CD4-positive, CD25-positive, alpha-beta regulatory T cell (primary cell): ENCODE data around the gene CNOT1. TPM values are rescaled to one million over a fixed set of nuclear protein-coding genes. Genes with fewer than 3 reads are reported as not detected.
A peak's percentile ranks its signal among the peaks of the same experiment; 100 is the strongest.

Experiments used
- ATAC-seq, 2 donors: fragments of 150-1000 bp; cut with Tn5 transposase; one replicate each; pipeline ENCODE4 v1.10.0; 2021; ENCODE audit warnings: low read depth in 2 of 2, moderate number of reproducible peaks in 2 of 2, moderate library complexity in 1 of 2
- DNase-seq, 3 donors: peaks; one replicate each; pipeline versions ENCODE4 v3.0.0 to v3.0.0-alpha.2; 2012 to 2022; ENCODE audit warnings: mixed read lengths in 1 of 3
- H3K27ac ChIP-seq: one replicate; pipeline ENCODE4 v1.7.0; 2013; ENCODE audit warnings: mild to moderate bottlenecking, low read length; ENCODE audit not compliant: insufficient read depth, poor library complexity, severe bottlenecking
- H3K27me3 ChIP-seq: one replicate; pipeline ENCODE4 v1.7.0; 2013; ENCODE audit warnings: low read length; ENCODE audit not compliant: control insufficient read depth, insufficient read depth
- H3K36me3 ChIP-seq: one replicate; pipeline ENCODE4 v1.7.0; 2013; ENCODE audit warnings: mild to moderate bottlenecking, low read length, moderate library complexity; ENCODE audit not compliant: control insufficient read depth, insufficient read depth
- H3K4me1 ChIP-seq: 2 replicates; pipeline ENCODE4 v1.7.0; 2013; ENCODE audit warnings: mild to moderate bottlenecking, low read length; ENCODE audit not compliant: insufficient read depth, control insufficient read depth, poor library complexity, severe bottlenecking
- H3K4me3 ChIP-seq: one replicate; pipeline ENCODE4 v1.7.0; 2013; ENCODE audit warnings: low read depth, mild to moderate bottlenecking, low read length, moderate library complexity
- H3K9me3 ChIP-seq, 2 experiments: 1 replicate in 1 of 2; 2 replicates in 1 of 2; pipeline ENCODE4 v1.7.0; 2013; ENCODE audit warnings: low read length in 2 of 2, mild to moderate bottlenecking in 1 of 2, moderate library complexity in 1 of 2; ENCODE audit not compliant: control insufficient read depth in 2 of 2
- H3K27ac Mint-ChIP-seq, 3 donors: one replicate each; pipeline ENCODE4 v1.8.0; 2020 to 2022; ENCODE audit warnings: mild to moderate bottlenecking in 3 of 3, mixed read lengths in 3 of 3, moderate library complexity in 2 of 3
- H3K27me3 Mint-ChIP-seq: one replicate; pipeline ENCODE4 v1.8.0; 2022; ENCODE audit warnings: mild to moderate bottlenecking, mixed read lengths
- H3K36me3 Mint-ChIP-seq: one replicate; pipeline ENCODE4 v1.8.0; 2020; ENCODE audit warnings: mixed read lengths
- H3K4me1 Mint-ChIP-seq, 4 donors: one replicate each; pipeline ENCODE4 v1.8.0; 2020 to 2022; ENCODE audit warnings: mixed read lengths in 4 of 4, mild to moderate bottlenecking in 1 of 4
- H3K4me3 Mint-ChIP-seq, 4 donors: one replicate each; pipeline ENCODE4 v1.8.0; 2020 to 2022; ENCODE audit warnings: mild to moderate bottlenecking in 4 of 4, mixed read lengths in 4 of 4, moderate library complexity in 3 of 4
- H3K9me3 Mint-ChIP-seq, 7 donors: one replicate each; pipeline ENCODE4 v1.8.0; 2020 to 2022; ENCODE audit warnings: mixed read lengths in 7 of 7, mild to moderate bottlenecking in 3 of 7, moderate library complexity in 2 of 7
- polyA plus RNA-seq, 4 donors: library from polyadenylated mRNA; unstranded; fragments of 300-500 nt; fragmentation: Illumina TruSeq; gene quantifications; one replicate each; pipeline ENCODE4 v1.2.3, GENCODE V29; 2021
- total RNA-seq: library from RNA; stranded (reverse); gene quantifications from one replicate; pipeline ENCODE4 v1.2.3, GENCODE V29; 2022

CNOT1 gene
- total and polyA plus RNA-seq, 5 donors from 2014 or later: 78.7 to 252 (median 87.1) TPM

DNA sequence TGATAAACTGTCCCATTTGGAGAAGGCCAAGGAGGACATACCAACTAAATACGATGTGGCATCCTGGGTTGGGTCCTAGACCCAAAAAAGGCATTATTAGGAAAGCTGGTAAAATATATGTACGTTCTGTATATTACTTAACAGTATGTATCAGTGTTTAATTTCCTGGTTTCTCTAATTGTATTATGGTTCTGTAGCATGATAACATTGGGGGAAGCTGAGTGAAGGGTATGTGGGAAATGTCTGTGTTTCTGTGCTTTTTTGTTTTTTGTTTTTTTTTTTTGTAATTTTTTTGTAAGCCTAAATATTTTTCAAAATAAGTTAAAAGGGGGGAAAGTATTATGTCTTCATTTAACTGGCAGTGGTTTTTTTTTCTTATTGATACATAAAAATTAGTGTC, 151.2 kb downstream of the CNOT1 start:
- H3K27me3 Mint-ChIP-seq: peaks cover 7% of the 10 kb centered on the region
- Histone ChIP-seq H3K4me3 (no peak overlapping the region), H3K27me3 (no peaks in the 10 kb centered on the region), H3K27ac (no peak overlapping the region), H3K9me3 (no peaks in the 10 kb centered on the region), H3K4me1 (no peaks in the 10 kb centered on the region), H3K36me3 (no peaks in the 10 kb centered on the region)
- H3K9me3 Mint-ChIP-seq: peaks cover 0 to 2% (median 0%) of the 10 kb centered on the region in 7 donors
- no peaks in the 10 kb centered on the region for H3K4me1 Mint-ChIP-seq
- no peaks in the 10 kb centered on the region for H3K36me3 Mint-ChIP-seq
- ATAC-seq: no peak
- no peak overlapping the region for H3K27ac Mint-ChIP-seq
- H3K4me3 Mint-ChIP-seq: no peak overlapping the region
- DNase-seq: no peak

DNA sequence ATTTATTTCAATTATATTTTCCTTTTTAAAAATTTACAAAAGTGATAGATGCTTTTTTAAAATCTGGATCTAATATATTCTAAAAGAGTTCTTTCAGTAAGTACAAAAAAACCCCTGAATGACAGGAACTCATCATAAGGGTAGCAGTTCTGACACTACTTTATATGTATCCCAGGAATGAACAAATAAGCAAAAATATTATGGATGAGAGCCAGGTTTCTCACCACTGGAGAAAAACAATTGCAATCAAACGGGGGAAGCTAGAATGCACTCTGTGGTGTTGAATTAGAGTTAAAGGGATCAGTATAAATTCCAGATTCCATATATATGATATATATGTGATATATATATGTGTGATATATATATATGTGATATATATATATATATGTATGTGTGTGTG, 152.8 kb downstream of the CNOT1 start:
- H3K36me3 Mint-ChIP-seq: no peaks in the 10 kb centered on the region

DNA sequence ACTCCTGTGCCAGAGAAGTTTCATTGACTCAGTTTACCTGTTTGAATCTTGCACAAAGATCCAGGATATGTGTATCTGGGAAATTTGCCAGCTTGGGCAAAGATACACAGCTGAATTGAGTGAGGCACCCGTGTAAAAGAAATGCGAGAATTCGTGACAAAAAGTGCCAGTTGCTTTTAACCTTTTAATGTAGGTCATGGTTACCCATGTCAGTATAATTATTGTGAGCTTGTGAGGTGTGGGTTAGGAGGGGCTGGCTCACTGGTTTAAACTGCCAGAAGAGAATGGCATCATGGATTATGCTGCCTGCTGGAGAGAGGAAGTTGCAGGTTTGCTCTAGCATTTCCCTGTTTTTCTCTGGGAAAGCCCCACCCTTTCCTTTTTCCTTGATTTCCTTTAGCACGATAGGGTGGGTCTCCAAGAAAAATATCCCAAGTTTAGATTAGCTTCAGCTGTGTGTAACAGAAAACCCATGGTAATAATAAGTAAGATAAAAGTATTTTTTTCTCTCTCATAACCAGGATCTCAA, 154.5 kb downstream of the CNOT1 start:
- H3K27ac Mint-ChIP-seq: peak overlapping the region in 1 of 3 donors; percentile 12
- no peaks in the 10 kb centered on the region for H3K27me3 ChIP-seq

More for the DNA sequence above, 152.8 kb downstream of the CNOT1 start:
- Histone ChIP-seq H3K27ac (no peak overlapping the region), H3K36me3 (no peaks in the 10 kb centered on the region), H3K4me3 (no peak overlapping the region), H3K9me3 (no peaks in the 10 kb centered on the region), H3K4me1 (no peaks in the 10 kb centered on the region), H3K27me3 (no peaks in the 10 kb centered on the region)
- H3K4me3 Mint-ChIP-seq: no peak overlapping the region
- DNase-seq (no peak), ATAC-seq (no peak)
- H3K27ac Mint-ChIP-seq: no peak overlapping the region
- H3K27me3 Mint-ChIP-seq: peaks cover 5% of the 10 kb centered on the region
- peaks cover 0 to 2% (median 0%) of the 10 kb centered on the region in 7 donors for H3K9me3 Mint-ChIP-seq
- no peaks in the 10 kb centered on the region for H3K4me1 Mint-ChIP-seq

DNA sequence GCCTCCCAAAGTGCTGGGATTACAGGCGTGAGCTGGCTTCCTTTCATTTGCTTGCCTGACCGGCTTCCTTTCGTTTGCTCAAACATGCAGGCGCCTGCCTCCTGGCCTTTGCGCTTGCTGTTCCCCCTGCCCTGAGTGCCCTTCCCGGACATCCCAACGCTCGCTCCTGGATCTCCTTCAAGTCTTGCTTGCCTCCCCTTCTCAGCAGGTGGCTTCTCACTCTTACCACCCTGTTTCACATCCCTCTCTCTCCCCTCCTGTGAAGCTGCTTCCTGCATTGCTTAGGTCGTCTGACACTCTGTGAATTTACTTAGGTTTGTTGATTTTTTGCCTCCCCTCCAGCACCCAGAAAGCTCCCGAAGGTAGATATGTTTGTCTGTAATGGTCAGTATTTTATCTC, 155.3 kb downstream of the CNOT1 start:
- no peaks in the 10 kb centered on the region for H3K4me1 Mint-ChIP-seq
- DNase-seq: no peak
- no peak overlapping the region for H3K4me3 ChIP-seq
- no peaks in the 10 kb centered on the region for H3K9me3 ChIP-seq
- no peak overlapping the region for H3K27ac ChIP-seq
- H3K9me3 Mint-ChIP-seq: peaks cover 0 to 2% (median 0%) of the 10 kb centered on the region in 7 donors
- no peak for ATAC-seq
- H3K27ac Mint-ChIP-seq: no peak overlapping the region
- no peaks in the 10 kb centered on the region for H3K27me3 ChIP-seq
- H3K27me3 Mint-ChIP-seq: peaks cover 18% of the 10 kb centered on the region
- H3K36me3 Mint-ChIP-seq: no peaks in the 10 kb centered on the region
- H3K4me3 Mint-ChIP-seq: no peak overlapping the region
- H3K36me3 ChIP-seq: no peaks in the 10 kb centered on the region
- no peaks in the 10 kb centered on the region for H3K4me1 ChIP-seq

More for the DNA sequence above, 154.5 kb downstream of the CNOT1 start:
- H3K9me3 Mint-ChIP-seq: peaks cover 0 to 2% (median 0%) of the 10 kb centered on the region in 7 donors
- H3K9me3 ChIP-seq: no peaks in the 10 kb centered on the region
- H3K36me3 Mint-ChIP-seq: no peaks in the 10 kb centered on the region
- no peak overlapping the region for H3K27ac ChIP-seq
- no peak for DNase-seq
- H3K36me3 ChIP-seq: no peaks in the 10 kb centered on the region
- no peaks in the 10 kb centered on the region for H3K4me1 Mint-ChIP-seq
- ATAC-seq: no peak
- H3K4me3 ChIP-seq: no peak overlapping the region
- H3K27me3 Mint-ChIP-seq: peaks cover 11% of the 10 kb centered on the region
- no peaks in the 10 kb centered on the region for H3K4me1 ChIP-seq
- H3K4me3 Mint-ChIP-seq: no peak overlapping the region

DNA sequence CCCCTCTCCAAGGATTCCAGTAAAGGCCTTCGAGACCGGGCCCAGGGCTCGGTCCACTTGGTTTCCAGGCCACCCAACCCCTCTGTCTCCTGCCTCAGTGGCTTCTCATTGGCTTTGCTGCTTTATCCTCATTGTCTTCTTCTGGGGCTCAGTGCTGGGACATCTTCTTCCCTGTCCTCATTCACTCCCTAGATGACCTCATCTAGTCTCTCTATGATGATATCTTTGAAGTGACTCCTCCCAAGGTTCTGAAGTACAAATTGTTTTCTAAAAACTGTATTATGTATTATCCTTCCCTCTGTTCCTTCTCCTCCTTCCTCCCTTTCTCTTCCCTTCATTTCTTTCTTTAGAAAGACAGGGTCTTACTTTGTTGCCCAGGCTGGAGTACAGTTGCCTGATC, 156.8 kb downstream of the CNOT1 start:
- no peak overlapping the region for H3K27ac ChIP-seq
- no peak overlapping the region for H3K4me3 ChIP-seq
- no peaks in the 10 kb centered on the region for H3K36me3 ChIP-seq
- no peaks in the 10 kb centered on the region for H3K9me3 ChIP-seq
- no peaks in the 10 kb centered on the region for H3K27me3 ChIP-seq
- H3K4me1 ChIP-seq: no peaks in the 10 kb centered on the region
- no peak overlapping the region for H3K27ac Mint-ChIP-seq
- H3K9me3 Mint-ChIP-seq: peaks cover 0 to 2% (median 0%) of the 10 kb centered on the region in 7 donors
- ATAC-seq (no peak), DNase-seq (no peak)
- no peak overlapping the region for H3K4me3 Mint-ChIP-seq
- H3K36me3 Mint-ChIP-seq: no peaks in the 10 kb centered on the region
- no peaks in the 10 kb centered on the region for H3K4me1 Mint-ChIP-seq
- peaks cover 32% of the 10 kb centered on the region for H3K27me3 Mint-ChIP-seq

DNA sequence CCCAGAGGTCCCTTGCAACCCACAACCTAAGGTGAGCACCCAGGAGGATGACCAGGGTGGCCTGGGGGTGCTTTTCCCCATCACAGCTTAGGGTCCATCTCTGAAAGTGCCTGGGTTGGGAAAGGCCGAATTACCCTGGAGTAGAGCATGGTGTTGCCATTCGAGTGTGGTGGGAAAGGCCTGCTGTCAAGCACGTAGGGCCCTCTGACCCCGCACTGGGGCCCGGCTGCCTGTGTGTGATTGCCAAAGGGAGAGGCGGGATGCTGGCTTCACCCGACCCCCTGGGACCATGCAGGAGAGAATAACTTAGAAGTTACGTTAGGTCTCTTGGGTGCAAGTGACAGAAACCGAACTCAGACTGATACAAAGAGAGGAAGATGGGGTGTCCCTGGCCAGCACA, 157.4 kb downstream of the CNOT1 start:
- peaks cover 0 to 3% (median 0%) of the 10 kb centered on the region in 7 donors for H3K9me3 Mint-ChIP-seq
- H3K36me3 Mint-ChIP-seq: no peaks in the 10 kb centered on the region
- H3K4me3 ChIP-seq: no peak overlapping the region
- DNase-seq: no peak
- H3K36me3 ChIP-seq: no peaks in the 10 kb centered on the region
- peaks cover 33% of the 10 kb centered on the region for H3K27me3 Mint-ChIP-seq
- H3K4me1 ChIP-seq: no peaks in the 10 kb centered on the region
- no peaks in the 10 kb centered on the region for H3K4me1 Mint-ChIP-seq
- H3K27ac Mint-ChIP-seq: no peak overlapping the region
- no peak for ATAC-seq
- no peaks in the 10 kb centered on the region for H3K9me3 ChIP-seq
- no peak overlapping the region for H3K4me3 Mint-ChIP-seq
- H3K27me3 ChIP-seq: no peaks in the 10 kb centered on the region
- no peak overlapping the region for H3K27ac ChIP-seq

DNA sequence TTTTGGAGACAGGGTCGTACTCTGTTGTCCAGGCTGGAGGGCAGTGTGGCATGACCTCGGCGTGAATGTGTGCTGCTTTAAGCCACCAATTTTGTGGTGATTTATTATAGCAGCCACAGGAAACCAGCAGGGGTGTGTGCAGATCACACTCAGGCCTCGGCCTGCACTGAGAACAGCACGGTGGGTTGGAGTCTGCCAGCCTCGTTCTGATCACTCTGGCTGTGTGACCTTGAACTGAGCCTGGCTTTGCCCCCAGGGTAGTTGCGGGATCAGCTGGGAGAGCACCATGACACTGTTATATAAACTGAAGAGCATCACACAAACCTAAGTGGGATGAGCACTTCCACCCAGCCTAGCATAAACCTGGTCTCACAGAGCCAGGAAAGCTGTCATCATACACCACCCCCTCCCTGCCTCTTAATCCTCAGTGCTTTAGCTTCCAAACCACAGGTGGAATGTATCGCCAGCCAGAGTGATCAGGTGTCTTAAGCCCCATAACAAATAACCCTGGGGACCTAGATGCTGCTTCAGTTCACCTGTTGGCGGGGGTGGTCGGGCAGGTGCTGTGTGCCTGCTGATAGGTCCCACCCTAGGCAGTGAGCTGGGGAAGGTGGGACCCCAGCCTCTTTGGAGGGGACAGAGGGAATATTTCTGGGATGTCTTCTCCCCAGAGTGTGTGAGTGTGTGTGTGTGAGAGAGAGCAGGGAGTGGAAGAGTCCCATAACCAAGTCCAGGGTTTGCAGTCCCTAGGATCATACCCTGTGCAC, 158.2 kb downstream of the CNOT1 start:
- ATAC-seq (no peak), DNase-seq (no peak)
- Histone ChIP-seq H3K27me3 (peaks cover 4% of the 10 kb centered on the region), H3K4me1 (no peaks in the 10 kb centered on the region), H3K4me3 (no peak overlapping the region), H3K27ac (no peak overlapping the region), H3K9me3 (no peaks in the 10 kb centered on the region), H3K36me3 (no peaks in the 10 kb centered on the region)
- peaks cover 42% of the 10 kb centered on the region for H3K27me3 Mint-ChIP-seq
- H3K27ac Mint-ChIP-seq: no peak overlapping the region
- no peaks in the 10 kb centered on the region for H3K4me1 Mint-ChIP-seq
- H3K9me3 Mint-ChIP-seq: peaks cover 0 to 3% (median 0%) of the 10 kb centered on the region in 7 donors
- no peaks in the 10 kb centered on the region for H3K36me3 Mint-ChIP-seq
- H3K4me3 Mint-ChIP-seq: no peak overlapping the region
